Measurements from ENCODE around the gene FADS2. TPM values are rescaled to one million over a fixed set of nuclear protein-coding genes. Genes with fewer than 3 reads are reported as not detected.
A peak's percentile ranks its signal among the peaks of the same experiment; 100 is the strongest.

The FADS2 gene
- total and polyA plus RNA-seq, 2 of the 13 experiments (the other 11 are each of a cell fraction or from before 2014, with no cell fraction given) = 90.1 to 124 TPM

- TF ChIP-seq TRAFD1 (CRISPR knock-in tag; IDR thresholded peaks at IDR 0.05; ENCODE audit: borderline replicate concordance) (peak; percentile 80), HNRNPL (IDR thresholded peaks at IDR 0.05; ENCODE audit: low read depth, low read length) (no peak; the same call in 1 of the 2 replicates), ZNF614 (CRISPR knock-in tag; IDR thresholded peaks at IDR 0.05; ENCODE audit: borderline replicate concordance) (peak; percentile 41; the same call in 1 of the 2 replicates), TBP (CRISPR knock-in tag; IDR thresholded peaks at IDR 0.05) (no peak), GLI4 (CRISPR knock-in tag; IDR thresholded peaks at IDR 0.05; ENCODE audit: borderline replicate concordance) (no peak), ATM (IDR thresholded peaks at IDR 0.05; ENCODE audit: borderline replicate concordance) (no peak), NFYC (CRISPR knock-in tag; IDR thresholded peaks at IDR 0.05) (no peak), MIER3 (CRISPR knock-in tag; IDR thresholded peaks at IDR 0.05; ENCODE audit: borderline replicate concordance) (no peak), ZNF510 (CRISPR knock-in tag; IDR thresholded peaks at IDR 0.05; ENCODE audit: low read depth) (0 out of 2 replicates have a peak, but pooled peaks have one; percentile 21), NFE2 (CRISPR knock-in tag; IDR thresholded peaks at IDR 0.05) (no peak), CC2D1A (CRISPR knock-in tag; IDR thresholded peaks at IDR 0.05) (no peak), SIX4 (CRISPR knock-in tag; IDR thresholded peaks at IDR 0.05) (no peak), ZZZ3 (CRISPR knock-in tag; IDR thresholded peaks at IDR 0.05; ENCODE audit: borderline replicate concordance) (0 out of 2 replicates have a peak, but pooled peaks have one; percentile 19), ZFP37 (CRISPR knock-in tag; IDR thresholded peaks at IDR 0.05; ENCODE audit: borderline replicate concordance) (0 out of 2 replicates have a peak, but pooled peaks have one; percentile 27), ZNF564 (CRISPR knock-in tag; IDR thresholded peaks at IDR 0.05) (no peak), PHF8 (CRISPR knock-in tag; IDR thresholded peaks at IDR 0.05) (peak; percentile 62), HNRNPLL (IDR thresholded peaks at IDR 0.05; ENCODE audit: low read depth, low read length, poor library complexity, severe bottlenecking) (peak; percentile 82), NCOR1 (IDR thresholded peaks at IDR 0.05; ENCODE audit: borderline replicate concordance, low read length) (peak; percentile 40; the same call in 1 of the 2 replicates), ZNF761 (CRISPR knock-in tag; conservative IDR thresholded peaks at IDR 0.05) (no peak), JUNB (CRISPR knock-in tag; IDR thresholded peaks at IDR 0.05; ENCODE audit: borderline replicate concordance) (no peak; the same call in 1 of the 2 replicates)
- TF ChIP-seq, protein P1, sequence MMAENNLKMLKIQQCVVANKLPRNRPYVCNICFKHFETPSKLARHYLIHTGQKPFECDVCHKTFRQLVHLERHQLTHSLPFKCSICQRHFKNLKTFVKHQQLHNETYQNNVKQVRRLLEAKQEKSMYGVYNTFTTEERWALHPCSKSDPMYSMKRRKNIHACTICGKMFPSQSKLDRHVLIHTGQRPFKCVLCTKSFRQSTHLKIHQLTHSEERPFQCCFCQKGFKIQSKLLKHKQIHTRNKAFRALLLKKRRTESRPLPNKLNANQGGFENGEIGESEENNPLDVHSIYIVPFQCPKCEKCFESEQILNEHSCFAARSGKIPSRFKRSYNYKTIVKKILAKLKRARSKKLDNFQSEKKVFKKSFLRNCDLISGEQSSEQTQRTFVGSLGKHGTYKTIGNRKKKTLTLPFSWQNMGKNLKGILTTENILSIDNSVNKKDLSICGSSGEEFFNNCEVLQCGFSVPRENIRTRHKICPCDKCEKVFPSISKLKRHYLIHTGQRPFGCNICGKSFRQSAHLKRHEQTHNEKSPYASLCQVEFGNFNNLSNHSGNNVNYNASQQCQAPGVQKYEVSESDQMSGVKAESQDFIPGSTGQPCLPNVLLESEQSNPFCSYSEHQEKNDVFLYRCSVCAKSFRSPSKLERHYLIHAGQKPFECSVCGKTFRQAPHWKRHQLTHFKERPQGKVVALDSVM (CRISPR knock-in tag; IDR thresholded peaks at IDR 0.05) = peak; percentile 82
Measured at GRCh38 chr11:61815790-61816735, 12.0 kb upstream of the FADS2 start (continued).

Measured in HepG2 (cell line).